Endothelial cell (in vitro differentiated cells): Measurements from ENCODE around the gene BHLHE23. TPM values are rescaled to one million over a fixed set of nuclear protein-coding genes. Genes with fewer than 3 reads are reported as not detected.

Experiments
- DNase-seq: peaks from one replicate; pipeline ENCODE4 v3.0.0; 2021; ENCODE audit warnings: low spot score
- H3K27ac Mint-ChIP-seq: one replicate; pipeline ENCODE4 v1.8.0; 2021; ENCODE audit warnings: mixed read lengths, inconsistent platforms; ENCODE audit not compliant: unreplicated experiment
- H3K27me3 Mint-ChIP-seq: one replicate; pipeline ENCODE4 v1.8.0; 2021; ENCODE audit warnings: mild to moderate bottlenecking, moderate library complexity, mixed read lengths, inconsistent platforms; ENCODE audit not compliant: unreplicated experiment
- H3K36me3 Mint-ChIP-seq: one replicate; pipeline ENCODE4 v1.8.0; 2021; ENCODE audit warnings: mild to moderate bottlenecking, low read depth, mixed read lengths, inconsistent platforms; ENCODE audit not compliant: unreplicated experiment
- H3K4me1 Mint-ChIP-seq: one replicate; pipeline ENCODE4 v1.8.0; 2021; ENCODE audit warnings: mild to moderate bottlenecking, mixed read lengths, inconsistent platforms; ENCODE audit not compliant: unreplicated experiment
- H3K4me3 Mint-ChIP-seq: one replicate; pipeline ENCODE4 v1.8.0; 2021; ENCODE audit warnings: mild to moderate bottlenecking, mixed read lengths, inconsistent platforms; ENCODE audit not compliant: unreplicated experiment
- H3K9me3 Mint-ChIP-seq: one replicate; pipeline ENCODE4 v1.8.0; 2021; ENCODE audit warnings: mixed read lengths, inconsistent platforms; ENCODE audit not compliant: unreplicated experiment
- total RNA-seq: library from RNA; stranded (reverse); fragmentation: NEBNext Ultra II Directional; extraction: Animal tissue kit (Norgen Biotek cat#: 25700); gene quantifications from one replicate; pipeline ENCODE4 v1.2.1, GENCODE V29; 2021; ENCODE audit not compliant: unreplicated experiment
- TF ChIP-seq, protein P1 (sequence below): fragments of 200-600 bp; sonication (generic); IDR thresholded peaks from one replicate; pipeline ENCODE4 v1.5.0; 2021; ENCODE audit warnings: antibody characterized with exemption; ENCODE audit not compliant: unreplicated experiment

BHLHE23 gene
- total RNA-seq, 1 donor from 2014 or later = not detected

DNA sequence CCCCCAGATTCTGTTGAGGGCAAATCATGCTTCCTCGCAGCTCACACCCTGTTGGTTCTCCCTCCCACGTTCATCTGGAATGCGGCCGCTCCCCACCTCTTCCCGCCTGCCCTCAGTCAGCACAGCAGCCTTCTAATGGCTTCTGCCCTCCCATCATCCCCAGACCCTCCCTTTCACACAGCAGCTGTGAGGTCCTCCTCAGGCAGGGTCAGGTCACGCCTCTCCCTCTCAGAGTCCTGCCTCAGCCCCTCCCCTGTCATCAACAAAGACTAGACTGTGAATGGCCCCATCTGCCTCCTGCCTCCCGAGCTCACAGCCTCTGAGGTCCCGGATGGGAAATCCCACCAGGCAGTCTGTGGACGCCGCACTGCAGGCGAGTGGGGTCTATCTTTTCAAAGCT lies 7.9 kb upstream of the BHLHE23 start:
- Mint-ChIP-seq H3K27me3 (peaks cover 22% of the 10 kb centered on the region), H3K4me1 (peaks cover 6% of the 10 kb centered on the region), H3K9me3 (peaks cover 8% of the 10 kb centered on the region), H3K36me3 (peaks cover 8% of the 10 kb centered on the region), H3K4me3 (no peak overlapping the region), H3K27ac (no peak overlapping the region)
- TF ChIP-seq, protein P1, sequence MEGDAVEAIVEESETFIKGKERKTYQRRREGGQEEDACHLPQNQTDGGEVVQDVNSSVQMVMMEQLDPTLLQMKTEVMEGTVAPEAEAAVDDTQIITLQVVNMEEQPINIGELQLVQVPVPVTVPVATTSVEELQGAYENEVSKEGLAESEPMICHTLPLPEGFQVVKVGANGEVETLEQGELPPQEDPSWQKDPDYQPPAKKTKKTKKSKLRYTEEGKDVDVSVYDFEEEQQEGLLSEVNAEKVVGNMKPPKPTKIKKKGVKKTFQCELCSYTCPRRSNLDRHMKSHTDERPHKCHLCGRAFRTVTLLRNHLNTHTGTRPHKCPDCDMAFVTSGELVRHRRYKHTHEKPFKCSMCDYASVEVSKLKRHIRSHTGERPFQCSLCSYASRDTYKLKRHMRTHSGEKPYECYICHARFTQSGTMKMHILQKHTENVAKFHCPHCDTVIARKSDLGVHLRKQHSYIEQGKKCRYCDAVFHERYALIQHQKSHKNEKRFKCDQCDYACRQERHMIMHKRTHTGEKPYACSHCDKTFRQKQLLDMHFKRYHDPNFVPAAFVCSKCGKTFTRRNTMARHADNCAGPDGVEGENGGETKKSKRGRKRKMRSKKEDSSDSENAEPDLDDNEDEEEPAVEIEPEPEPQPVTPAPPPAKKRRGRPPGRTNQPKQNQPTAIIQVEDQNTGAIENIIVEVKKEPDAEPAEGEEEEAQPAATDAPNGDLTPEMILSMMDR = no peak
- no peak for DNase-seq

DNA sequence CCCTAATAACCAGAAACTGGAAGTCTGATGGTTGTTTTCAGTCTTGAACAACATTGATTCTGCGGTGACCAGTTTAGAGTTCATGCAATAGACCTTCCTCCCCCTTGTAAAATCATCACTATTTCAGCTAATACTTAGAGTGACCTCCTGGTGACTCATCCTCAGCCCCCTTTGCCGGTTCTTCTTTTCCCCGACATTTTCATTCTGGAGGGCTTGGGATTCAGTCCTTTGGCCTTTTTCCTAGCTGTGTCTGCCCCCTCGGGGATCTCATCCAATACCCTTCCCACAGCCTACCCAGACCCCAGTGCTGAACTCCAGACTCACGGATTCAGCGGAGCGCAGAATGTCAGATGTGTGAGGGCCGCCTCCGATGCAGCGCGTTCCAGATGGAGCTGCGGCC lies 7.5 kb upstream of the BHLHE23 start:
- no peak for DNase-seq
- Mint-ChIP-seq H3K4me3 (no peak overlapping the region), H3K9me3 (peaks cover 8% of the 10 kb centered on the region), H3K4me1 (peaks cover 4% of the 10 kb centered on the region), H3K27ac (no peak overlapping the region), H3K36me3 (peaks cover 4% of the 10 kb centered on the region), H3K27me3 (peaks cover 18% of the 10 kb centered on the region)
- TF ChIP-seq, protein P1 = no peak

DNA sequence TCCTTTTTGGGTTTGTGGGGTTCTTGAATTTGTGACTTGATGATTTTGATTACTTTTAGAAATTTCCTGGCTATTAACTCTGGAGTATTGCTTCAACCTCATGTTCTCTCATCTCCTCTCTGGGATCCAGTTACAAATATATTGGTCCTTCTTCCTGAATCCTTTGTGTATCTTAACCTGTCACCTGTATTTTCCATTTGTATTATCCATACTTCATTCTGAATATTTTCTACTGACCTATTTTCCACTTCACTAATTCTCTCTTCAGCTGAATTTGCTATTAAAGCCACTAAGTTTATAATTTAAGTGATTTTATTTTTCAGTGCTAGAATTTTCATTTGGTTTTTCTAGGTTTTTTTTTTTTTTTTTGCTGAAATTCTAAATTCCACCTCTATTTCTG lies 6.4 kb upstream of the BHLHE23 start:
- Mint-ChIP-seq H3K9me3 (peaks cover 8% of the 10 kb centered on the region), H3K27me3 (peaks cover 17% of the 10 kb centered on the region), H3K4me3 (no peak overlapping the region), H3K27ac (no peak overlapping the region), H3K36me3 (peaks cover 3% of the 10 kb centered on the region), H3K4me1 (peaks cover 3% of the 10 kb centered on the region)
- TF ChIP-seq, protein P1 = no peak
- DNase-seq = no peak

DNA sequence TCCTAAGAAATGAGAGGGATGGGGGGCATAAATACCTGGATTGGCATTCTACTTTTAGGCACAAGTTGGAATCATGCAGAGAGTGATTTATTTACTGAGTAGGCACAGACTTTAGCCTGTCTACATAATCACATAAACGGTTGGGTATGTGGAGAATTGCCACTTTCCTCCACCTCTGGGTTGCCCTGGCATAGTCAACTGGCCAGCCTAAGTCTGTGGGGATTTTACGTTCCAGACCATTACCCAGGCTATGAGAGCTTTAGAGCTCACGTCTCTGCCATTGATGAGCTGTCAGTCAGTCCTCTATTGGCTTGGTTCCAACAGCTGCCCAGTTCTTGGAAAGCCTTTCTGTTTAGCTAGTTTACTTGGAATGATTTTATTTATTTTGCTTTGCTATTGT lies 5.0 kb upstream of the BHLHE23 start:
- peaks cover 3% of the 10 kb centered on the region for H3K4me1 Mint-ChIP-seq

DNA sequence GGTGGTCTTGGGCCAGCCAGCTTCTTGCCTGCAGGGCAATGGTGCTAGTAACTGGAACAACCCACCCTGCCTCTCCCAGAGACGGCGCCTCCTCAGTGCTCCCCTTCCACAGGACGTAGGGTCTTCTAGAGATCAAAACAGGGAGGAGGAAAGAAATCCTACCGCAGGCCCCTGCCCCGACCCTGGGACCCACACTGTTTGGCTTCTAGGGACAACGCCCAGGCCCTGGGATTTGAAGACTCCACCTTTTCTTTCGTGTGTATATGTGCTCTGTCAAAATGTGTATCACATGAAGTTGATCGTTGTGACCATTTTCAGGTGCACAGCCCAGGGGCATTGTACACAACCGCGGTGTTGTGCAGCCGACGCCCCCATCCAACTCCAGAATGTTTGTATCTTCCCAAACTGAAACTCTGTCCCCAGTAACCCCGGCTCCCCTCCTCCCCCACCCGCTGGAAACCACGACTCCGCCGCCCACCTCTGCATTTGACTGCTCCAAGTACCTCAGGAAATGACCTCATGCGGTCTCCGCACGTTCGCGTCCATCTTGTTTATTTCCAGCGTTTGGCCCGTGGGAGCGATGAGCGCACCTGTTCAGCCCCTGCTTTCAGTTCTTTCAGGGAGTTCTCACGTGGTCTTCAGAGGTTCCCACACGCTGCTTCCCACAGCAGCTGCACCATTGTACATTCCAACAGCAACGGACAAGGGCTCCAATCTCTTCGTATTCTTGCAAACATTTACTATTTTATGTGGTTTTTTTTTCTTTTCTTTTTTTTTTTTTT lies 3.4 kb upstream of the BHLHE23 start:
- DNase-seq = no peak
- TF ChIP-seq, protein P1 = no peak
- H3K27ac Mint-ChIP-seq = no peak overlapping the region
- peaks cover 3% of the 10 kb centered on the region for H3K4me1 Mint-ChIP-seq
- H3K4me3 Mint-ChIP-seq = no peak overlapping the region
- peaks cover 3% of the 10 kb centered on the region for H3K36me3 Mint-ChIP-seq
- peaks cover 13% of the 10 kb centered on the region for H3K27me3 Mint-ChIP-seq
- peaks cover 8% of the 10 kb centered on the region for H3K9me3 Mint-ChIP-seq

More for the DNA sequence above, 5.0 kb upstream of the BHLHE23 start:
- no peak overlapping the region for H3K27ac Mint-ChIP-seq
- no peak overlapping the region for H3K4me3 Mint-ChIP-seq
- TF ChIP-seq, protein P1 = no peak
- H3K9me3 Mint-ChIP-seq = peaks cover 8% of the 10 kb centered on the region
- no peak for DNase-seq
- H3K27me3 Mint-ChIP-seq = peaks cover 17% of the 10 kb centered on the region
- peaks cover 3% of the 10 kb centered on the region for H3K36me3 Mint-ChIP-seq
